ENCODE measurements around the gene AKR1C2.
"Not testable (repeated sequence)": the region's sequence is repeated elsewhere in the genome, so short reads cannot be mapped to it uniquely, and the experiment has no call there.

AKR1C2 gene

GRCh38 chr10:4956955-4957645, 46.6 kb downstream of the AKR1C2 start:
- H3K4ac ChIP-seq (ENCODE audit: low read depth, low read length); H2BK120ac ChIP-seq (ENCODE audit: low read depth, low read length); H3K79me2 ChIP-seq (ENCODE audit: control insufficient read depth, insufficient read depth, low read length); H4K8ac ChIP-seq (ENCODE audit: low read depth, low read length); H3K4me3 ChIP-seq (ENCODE audit: low read length); DNase-seq; H2BK5ac ChIP-seq (ENCODE audit: low read length); H3K27me3 ChIP-seq (ENCODE audit: insufficient read depth, low read length, poor library complexity); H3K23ac ChIP-seq (ENCODE audit: low read length); H2AK5ac ChIP-seq (ENCODE audit: low read length); H4K5ac ChIP-seq (ENCODE audit: low read length); H2BK15ac ChIP-seq (replicated peaks; ENCODE audit: low read depth); H3K36me3 ChIP-seq (ENCODE audit: control insufficient read depth, insufficient read depth, low read length); H3K27ac ChIP-seq (ENCODE audit: low read depth, low read length); H3K4me1 ChIP-seq (ENCODE audit: control insufficient read depth, low read depth, low read length); H3K79me1 ChIP-seq (ENCODE audit: low read length); H3K18ac ChIP-seq (ENCODE audit: low read length); H3K4me2 ChIP-seq (ENCODE audit: low read length); H3K9ac ChIP-seq (ENCODE audit: low read length); H3K56ac ChIP-seq (ENCODE audit: low read length): not testable (repeated sequence)
- no CpG with 5 or more reads among the region's 5 CpGs for WGBS (ENCODE audit: extremely low coverage, insufficient coverage, low lambda C conversion rate)

- not testable (repeated sequence) for H3K79me1 ChIP-seq (ENCODE audit: low read length); H3K4me2 ChIP-seq (ENCODE audit: low read length); H4K8ac ChIP-seq (ENCODE audit: low read depth, low read length); H3K4ac ChIP-seq (ENCODE audit: low read depth, low read length); H3K18ac ChIP-seq (ENCODE audit: low read length); H4K5ac ChIP-seq (ENCODE audit: low read length); H3K4me1 ChIP-seq (ENCODE audit: control insufficient read depth, low read depth, low read length); H3K56ac ChIP-seq (ENCODE audit: low read length); H2BK120ac ChIP-seq (ENCODE audit: low read depth, low read length); H3K36me3 ChIP-seq (ENCODE audit: control insufficient read depth, insufficient read depth, low read length); DNase-seq; H3K27ac ChIP-seq (ENCODE audit: low read depth, low read length); H2AK5ac ChIP-seq (ENCODE audit: low read length); H3K4me3 ChIP-seq (ENCODE audit: low read length); H3K79me2 ChIP-seq (ENCODE audit: control insufficient read depth, insufficient read depth, low read length); H2BK5ac ChIP-seq (ENCODE audit: low read length); H3K23ac ChIP-seq (ENCODE audit: low read length); H3K27me3 ChIP-seq (ENCODE audit: insufficient read depth, low read length, poor library complexity); H2BK15ac ChIP-seq (replicated peaks; ENCODE audit: low read depth); H3K9ac ChIP-seq (ENCODE audit: low read length)
- WGBS (ENCODE audit: extremely low coverage, insufficient coverage, low lambda C conversion rate): no CpG with 5 or more reads among the region's 7 CpGs
Measured at GRCh38 chr10:4956088-4956487, 47.6 kb downstream of the AKR1C2 start.

GRCh38 chr10:4953405-4953804, 50.3 kb downstream of the AKR1C2 start:
- Histone ChIP-seq H3K4me2 (ENCODE audit: low read length) (no peak overlapping the region), H3K4me1 (ENCODE audit: control insufficient read depth, low read depth, low read length) (no peaks in the 10 kb centered on the region), H3K27me3 (ENCODE audit: insufficient read depth, low read length, poor library complexity) (no peaks in the 10 kb centered on the region), H2BK15ac (replicated peaks; ENCODE audit: low read depth) (no peak overlapping the region), H3K79me2 (ENCODE audit: control insufficient read depth, insufficient read depth, low read length) (no peaks in the 10 kb centered on the region), H3K56ac (ENCODE audit: low read length) (no peak overlapping the region), H4K5ac (ENCODE audit: low read length) (no peak overlapping the region), H3K27ac (ENCODE audit: low read depth, low read length) (no peak overlapping the region), H3K36me3 (ENCODE audit: control insufficient read depth, insufficient read depth, low read length) (no peaks in the 10 kb centered on the region), H3K4me3 (ENCODE audit: low read length) (no peak overlapping the region), H4K8ac (ENCODE audit: low read depth, low read length) (no peak overlapping the region), H2BK120ac (ENCODE audit: low read depth, low read length) (no peak overlapping the region), H3K79me1 (ENCODE audit: low read length) (no peaks in the 10 kb centered on the region), H3K23ac (ENCODE audit: low read length) (no peak overlapping the region), H3K9ac (ENCODE audit: low read length) (no peak overlapping the region), H2BK5ac (ENCODE audit: low read length) (no peak overlapping the region), H2AK5ac (ENCODE audit: low read length) (no peak overlapping the region), H3K18ac (ENCODE audit: low read length) (no peak overlapping the region), H3K4ac (ENCODE audit: low read depth, low read length) (no peak overlapping the region)
- DNase-seq: no peak

- not testable (repeated sequence) for H4K8ac ChIP-seq (ENCODE audit: low read depth, low read length); H2BK5ac ChIP-seq (ENCODE audit: low read length); H3K18ac ChIP-seq (ENCODE audit: low read length); H3K23ac ChIP-seq (ENCODE audit: low read length); H3K56ac ChIP-seq (ENCODE audit: low read length); H4K5ac ChIP-seq (ENCODE audit: low read length); DNase-seq; H3K27ac ChIP-seq (ENCODE audit: low read depth, low read length); H3K4me1 ChIP-seq (ENCODE audit: control insufficient read depth, low read depth, low read length); H2BK15ac ChIP-seq (replicated peaks; ENCODE audit: low read depth); H3K4ac ChIP-seq (ENCODE audit: low read depth, low read length); H3K4me2 ChIP-seq (ENCODE audit: low read length); H3K36me3 ChIP-seq (ENCODE audit: control insufficient read depth, insufficient read depth, low read length); H2BK120ac ChIP-seq (ENCODE audit: low read depth, low read length); H3K9ac ChIP-seq (ENCODE audit: low read length); H3K4me3 ChIP-seq (ENCODE audit: low read length); H3K27me3 ChIP-seq (ENCODE audit: insufficient read depth, low read length, poor library complexity); H2AK5ac ChIP-seq (ENCODE audit: low read length); H3K79me2 ChIP-seq (ENCODE audit: control insufficient read depth, insufficient read depth, low read length); H3K79me1 ChIP-seq (ENCODE audit: low read length)
- WGBS (ENCODE audit: extremely low coverage, insufficient coverage, low lambda C conversion rate): no CpG with 5 or more reads among the region's 5 CpGs
Measured at GRCh38 chr10:4951512-4952162, 52.0 kb downstream of the AKR1C2 start.

- no peak for DNase-seq
- no peak overlapping the region for H2AK5ac ChIP-seq (ENCODE audit: low read length)
- H3K36me3 ChIP-seq (ENCODE audit: control insufficient read depth, insufficient read depth, low read length): no peaks in the 10 kb centered on the region
- no CpG with 5 or more reads among the region's 5 CpGs for whole genome bisulfite sequencing (ENCODE audit: extremely low coverage, insufficient coverage, low lambda C conversion rate)
- no peak overlapping the region for H2BK120ac ChIP-seq (ENCODE audit: low read depth, low read length)
- H3K4me2 ChIP-seq (ENCODE audit: low read length): no peak overlapping the region
- no peaks in the 10 kb centered on the region for H3K79me2 ChIP-seq (ENCODE audit: control insufficient read depth, insufficient read depth, low read length)
- no peak overlapping the region for H3K56ac ChIP-seq (ENCODE audit: low read length)
- H3K4me1 ChIP-seq (ENCODE audit: control insufficient read depth, low read depth, low read length): no peaks in the 10 kb centered on the region
- H2BK5ac ChIP-seq (ENCODE audit: low read length): no peak overlapping the region
- no peak overlapping the region for H3K4ac ChIP-seq (ENCODE audit: low read depth, low read length)
- H4K5ac ChIP-seq (ENCODE audit: low read length): no peak overlapping the region
- H3K18ac ChIP-seq (ENCODE audit: low read length): no peak overlapping the region
- no peak overlapping the region for H3K9ac ChIP-seq (ENCODE audit: low read length)
- H3K79me1 ChIP-seq (ENCODE audit: low read length): no peaks in the 10 kb centered on the region
- H3K27me3 ChIP-seq (ENCODE audit: insufficient read depth, low read length, poor library complexity): no peaks in the 10 kb centered on the region
- no peak overlapping the region for H3K27ac ChIP-seq (ENCODE audit: low read depth, low read length)
- no peak overlapping the region for H3K4me3 ChIP-seq (ENCODE audit: low read length)
- no peak overlapping the region for H4K8ac ChIP-seq (ENCODE audit: low read depth, low read length)
- no peak overlapping the region for H3K23ac ChIP-seq (ENCODE audit: low read length)
- H2BK15ac ChIP-seq (replicated peaks; ENCODE audit: low read depth): no peak overlapping the region
Measured at GRCh38 chr10:4947635-4948596, 55.7 kb downstream of the AKR1C2 start.
